ENCODE data around the gene RNF5. TPM values are rescaled to one million over a fixed set of nuclear protein-coding genes. Genes with fewer than 3 reads are reported as not detected.

RNF5 gene
- total RNA-seq, 1 experiment from 2014 or later = 45.9 TPM

GRCh38 chr6:32213649-32214048, 35.4 kb downstream of the RNF5 start:
- no peaks in the 10 kb centered on the region for H3K79me2 ChIP-seq (ENCODE audit: insufficient read depth, low read length)
- H3K36me3 ChIP-seq (ENCODE audit: control insufficient read depth in 1 of 2, insufficient read depth in 2 of 2, low read length in 2 of 2) = no peaks in the 10 kb centered on the region
- no peaks in the 10 kb centered on the region for H3K9me3 ChIP-seq (ENCODE audit: control insufficient read depth in 1 of 2, insufficient read depth in 1 of 2, low read depth in 1 of 2, low read length in 2 of 2)
- H3K4me3 ChIP-seq (replicated peaks in 1 of 2; ENCODE audit: low read depth in 1 of 2, low read length in 2 of 2) = no peak overlapping the region
- no peak overlapping the region for H3K27ac ChIP-seq (ENCODE audit: low read depth, low read length)
- H3K9ac ChIP-seq (ENCODE audit: low read length) = no peak overlapping the region
- no peaks in the 10 kb centered on the region for H4K20me1 ChIP-seq (ENCODE audit: insufficient read depth)
- POLR2A ChIA-PET = interaction anchor here (0.8 kb wide), 1 partner anchor 18 kb away, joined by 3 read pairs; no protein-coding TSS in a partner anchor
- intact Hi-C loops (cut with micrococcal nuclease) = no loop called here
- no peak for ATAC-seq
- CTCF ChIA-PET = no interaction called here
- H3K4me2 ChIP-seq (ENCODE audit: low read length) = no peak overlapping the region
- DNase-seq (ENCODE audit: low read depth, low spot score) = no peak
- no peaks in the 10 kb centered on the region for H3K27me3 ChIP-seq (ENCODE audit: insufficient read depth, low read length)
- no peak overlapping the region for H2AFZ ChIP-seq (ENCODE audit: low read depth, low read length, poor library complexity, severe bottlenecking)
- RAD21 ChIA-PET (ENCODE audit: low non-redundant PET in 1 of 2, low total read pairs in 2 of 2, uncharacterized antibody in 2 of 2, unreplicated experiment in 2 of 2) = no interaction called here
- H3K9me2 ChIP-seq (ENCODE audit: insufficient read depth) = no peaks in the 10 kb centered on the region
- no peak for TF ChIP-seq MAX (IDR thresholded peaks at IDR 0.05)
- TF ChIP-seq CEBPB (IDR thresholded peaks at IDR 0.05; ENCODE audit: low read depth) = no peak
- no peak for TF ChIP-seq ZFX (IDR thresholded peaks at IDR 0.05)
- TF ChIP-seq POLR2AphosphoS5 (IDR thresholded peaks at IDR 0.05; ENCODE audit: low read depth, low read length) = no peak
- no peak for TF ChIP-seq SRF (IDR thresholded peaks at IDR 0.05; ENCODE audit: low read depth)
- TF ChIP-seq YY1 (IDR thresholded peaks at IDR 0.05; ENCODE audit: extremely low read depth, insufficient replicate concordance, low read depth, low read length) = no peak
- TF ChIP-seq ZBTB33 (IDR thresholded peaks at IDR 0.05; ENCODE audit: extremely low read depth, insufficient replicate concordance, low read length) = no peak
- TF ChIP-seq ZNF274 (IDR thresholded peaks at IDR 0.05; ENCODE audit: low read depth, low read length) = no peak
- no peak for TF ChIP-seq EGR1 (IDR thresholded peaks at IDR 0.05; ENCODE audit: low read depth)
- no peak for TF ChIP-seq ATF3 (IDR thresholded peaks at IDR 0.05)
- TF ChIP-seq ELF1 (IDR thresholded peaks at IDR 0.05; ENCODE audit: borderline replicate concordance, low read depth) = no peak
- TF ChIP-seq EZH2phosphoT487 (IDR thresholded peaks at IDR 0.05; ENCODE audit: borderline replicate concordance) = no peak
- TF ChIP-seq SIN3A (IDR thresholded peaks at IDR 0.05; ENCODE audit: low read depth) = no peak
- TF ChIP-seq RAD21 (IDR thresholded peaks at IDR 0.05; ENCODE audit: low read depth) = no peak
- no peak for TF ChIP-seq POLR2A (IDR thresholded peaks at IDR 0.05; ENCODE audit: borderline replicate concordance, extremely low read depth, insufficient read depth, insufficient read length)
- TF ChIP-seq CBX3 (IDR thresholded peaks at IDR 0.05; ENCODE audit: low read depth) = no peak
- TF ChIP-seq TCF7L2 (IDR thresholded peaks at IDR 0.05; ENCODE audit: borderline replicate concordance, extremely low read depth, insufficient read depth, insufficient read length) = no peak
- TF ChIP-seq REST (IDR thresholded peaks at IDR 0.05; ENCODE audit: low read depth) = no peak
- H3K4me1 ChIP-seq (ENCODE audit: control insufficient read depth in 1 of 2, insufficient read depth in 2 of 2, low read length in 2 of 2) = no peaks in the 10 kb centered on the region
- BruUV-seq (replicated peaks) = no TSS peak
